ENCODE data around the gene FGF8. TPM values are rescaled to one million over a fixed set of nuclear protein-coding genes. Genes with fewer than 3 reads are reported as not detected.

The FGF8 gene
- total and polyA plus RNA-seq, 9 of the 15 experiments (the other 6 are each of a cell fraction or from before 2014, with no cell fraction given) = 0.13 to 0.82 (median 0.37) TPM; not detected in 5

GRCh38 chr10:101766753-101767599, 8.9 kb downstream of the FGF8 start:
- Histone ChIP-seq H3K4me3 (no peak overlapping the region), H3K9ac (ENCODE audit: insufficient read depth in 1 of 2, low read depth in 2 of 2, low read length in 2 of 2) (no peak overlapping the region), H3K79me2 (ENCODE audit: control insufficient read depth, insufficient read depth, low read length) (no peaks in the 10 kb centered on the region), H3K4me2 (ENCODE audit: insufficient read depth, low read length) (no peak overlapping the region), H3K9me3 (replicated peaks; ENCODE audit: control insufficient read depth, insufficient read depth, low read depth, low read length) (no peaks in the 10 kb centered on the region), H3K27me3 (ENCODE audit: control insufficient read depth in 2 of 2, insufficient read depth in 2 of 2, low read length in 2 of 2) (peaks cover 20 to 64% of the 10 kb centered on the region in 2 experiments; a peak in 4 of 5 replicates), H4K20me1 (replicated peaks; ENCODE audit: control insufficient read depth, insufficient read depth, low read length) (0 out of 2 replicates have a peak, but pooled peaks cover 5% of the 10 kb centered on the region), H2AFZ (ENCODE audit: low read depth, low read length) (no peak overlapping the region), H3K36me3 (ENCODE audit: control insufficient read depth, insufficient read depth, low read length) (no peaks in the 10 kb centered on the region), H3K27ac (ENCODE audit: extremely low read depth, low read depth, low read length) (no peak overlapping the region), H3K4me1 (replicated peaks in 1 of 2; ENCODE audit: control insufficient read depth in 2 of 2, insufficient read depth in 2 of 2, low read length in 2 of 2) (peaks cover 0 to 12% of the 10 kb centered on the region in 2 experiments; a peak in 2 of 5 replicates), H3K9me1 (ENCODE audit: control insufficient read depth, insufficient read depth, low read length) (no peaks in the 10 kb centered on the region)
- no peak for FAIRE-seq
- no peak for DNase-seq (ENCODE audit: extremely low read depth in 1 of 4, low spot score in 3 of 4)
- no TSS peak for BruUV-seq (replicated peaks)
- intact Hi-C loops (cut with micrococcal nuclease) = no loop called here
- CTCF ChIA-PET (ENCODE audit: low intra/inter-chr PET ratio) = no interaction called here
- ATAC-seq = 0 out of 3 replicates have a peak, but pooled peaks have one; percentile 24
- in situ Hi-C loops (cut with MboI) = no loop called here
- POLR2A ChIA-PET = interaction anchor here (0.6 to 1.6 kb wide), 4 partner anchors 13 to 73 kb away, joined by 3 to 4 read pairs (median 3); partner anchors contain the start of gene NPM3
- TF ChIP-seq ZFX (CRISPR knock-in tag; IDR thresholded peaks at IDR 0.05) (no peak), HNRNPUL1 (IDR thresholded peaks at IDR 0.05; ENCODE audit: low read length) (no peak), ZC3H4 (CRISPR knock-in tag; IDR thresholded peaks at IDR 0.05; ENCODE audit: borderline replicate concordance) (no peak), CBX2 (IDR thresholded peaks at IDR 0.05; ENCODE audit: insufficient read depth, low read length, poor library complexity, severe bottlenecking) (no peak), HMGN3 (IDR thresholded peaks at IDR 0.05; ENCODE audit: borderline replicate concordance, extremely low read depth, insufficient read length, low read depth, low read length) (no peak), SMAD1 (IDR thresholded peaks at IDR 0.05; ENCODE audit: low read depth, low read length, partially characterized antibody) (no peak), NCOA6 (IDR thresholded peaks at IDR 0.05) (no peak), RBM34 (IDR thresholded peaks at IDR 0.05; ENCODE audit: borderline replicate concordance, insufficient read depth, low read length) (no peak), ZNF24 (IDR thresholded peaks at IDR 0.05) (no peak), PCBP2 (IDR thresholded peaks at IDR 0.05; ENCODE audit: low read depth, low read length, poor library complexity, severe bottlenecking) (no peak), E2F3 (CRISPR knock-in tag; IDR thresholded peaks at IDR 0.05) (no peak), HNRNPLL (IDR thresholded peaks at IDR 0.05; ENCODE audit: low read depth, low read length, poor library complexity, severe bottlenecking) (no peak), RBBP5 (IDR thresholded peaks at IDR 0.05; ENCODE audit: borderline replicate concordance, insufficient read depth, low read length, poor library complexity, severe bottlenecking) (no peak), PURB (CRISPR knock-in tag; IDR thresholded peaks at IDR 0.05; ENCODE audit: low read depth) (no peak), ZNF830 (CRISPR knock-in tag; IDR thresholded peaks at IDR 0.05) (no peak), RBM25 (IDR thresholded peaks at IDR 0.05; ENCODE audit: low read depth, low read length, severe bottlenecking) (no peak)
- TF ChIP-seq, protein P1, sequence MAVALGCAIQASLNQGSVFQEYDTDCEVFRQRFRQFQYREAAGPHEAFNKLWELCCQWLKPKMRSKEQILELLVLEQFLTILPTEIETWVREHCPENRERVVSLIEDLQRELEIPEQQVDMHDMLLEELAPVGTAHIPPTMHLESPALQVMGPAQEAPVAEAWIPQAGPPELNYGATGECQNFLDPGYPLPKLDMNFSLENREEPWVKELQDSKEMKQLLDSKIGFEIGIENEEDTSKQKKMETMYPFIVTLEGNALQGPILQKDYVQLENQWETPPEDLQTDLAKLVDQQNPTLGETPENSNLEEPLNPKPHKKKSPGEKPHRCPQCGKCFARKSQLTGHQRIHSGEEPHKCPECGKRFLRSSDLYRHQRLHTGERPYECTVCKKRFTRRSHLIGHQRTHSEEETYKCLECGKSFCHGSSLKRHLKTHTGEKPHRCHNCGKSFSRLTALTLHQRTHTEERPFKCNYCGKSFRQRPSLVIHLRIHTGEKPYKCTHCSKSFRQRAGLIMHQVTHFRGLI (CRISPR knock-in tag; IDR thresholded peaks at IDR 0.05) = no peak
- 17% methylated on average over 10 of the region's 12 CpGs for WGBS (ENCODE audit: insufficient coverage, low coverage, missing lambda C conversion rate)

Measured in K562 (cell line).